GM18873 (cell line): ENCODE measurements around the gene ATP11B.

ENCODE experiments used
- ATAC-seq: cut with Tn5 transposase; IDR thresholded peaks from one replicate; pipeline ENCODE4 v1.9.1; 2021; ENCODE audit warnings: mild to moderate bottlenecking, moderate library complexity, moderate number of reproducible peaks; ENCODE audit not compliant: unreplicated experiment, low FRiP score

Gene ATP11B

GRCh38 chr3:182906036-182906435 is 112.7 kb downstream of the ATP11B start:
- no peak for ATAC-seq

GRCh38 chr3:182908471-182908870 is 115.2 kb downstream of the ATP11B start:
- ATAC-seq = no peak

- no peak for ATAC-seq
Measured at GRCh38 chr3:182909318-182910040, 116.2 kb downstream of the ATP11B start.

GRCh38 chr3:182910936-182911781 is 117.9 kb downstream of the ATP11B start:
- ATAC-seq = no peak

GRCh38 chr3:182911782-182912111 is 118.4 kb downstream of the ATP11B start:
- no peak for ATAC-seq

GRCh38 chr3:182912474-182912873 is 119.2 kb downstream of the ATP11B start:
- ATAC-seq = no peak

- peak; percentile 88 for ATAC-seq
Measured at GRCh38 chr3:182913889-182914288, 120.6 kb downstream of the ATP11B start.

- ATAC-seq = peak; percentile 20
Measured at GRCh38 chr3:182914341-182914740, 121.0 kb downstream of the ATP11B start.

- no peak for ATAC-seq
Measured at GRCh38 chr3:182917134-182917533, 123.8 kb downstream of the ATP11B start.

GRCh38 chr3:182919866-182920357 is 126.6 kb downstream of the ATP11B start:
- ATAC-seq = no peak

- ATAC-seq = no peak
Measured at GRCh38 chr3:182920515-182921084, 127.3 kb downstream of the ATP11B start.

GRCh38 chr3:182921665-182922355 is 128.5 kb downstream of the ATP11B start:
- ATAC-seq = no peak

- peak; percentile 72 for ATAC-seq
Measured at GRCh38 chr3:182925330-182925943, 132.1 kb downstream of the ATP11B start.

- no peak for ATAC-seq
Measured at GRCh38 chr3:182925944-182926337, 132.6 kb downstream of the ATP11B start.

GRCh38 chr3:182935803-182936202 is 142.5 kb downstream of the ATP11B start:
- ATAC-seq = no peak

- ATAC-seq = no peak
Measured at GRCh38 chr3:182936239-182936917, 143.1 kb downstream of the ATP11B start.

- no peak for ATAC-seq
Measured at GRCh38 chr3:182936918-182937285, 143.6 kb downstream of the ATP11B start.

GRCh38 chr3:182937293-182938051 is 144.2 kb downstream of the ATP11B start:
- ATAC-seq = peak; percentile 73

- no peak for ATAC-seq
Measured at GRCh38 chr3:182940266-182940808, 147.0 kb downstream of the ATP11B start.
